Kidney (tissue), 14 donors: ENCODE results near the gene KCNAB1. TPM values are rescaled to one million over a fixed set of nuclear protein-coding genes. Genes with fewer than 3 reads are reported as not detected.

ENCODE experiments used
- DNase-seq, 5 donors: peaks; one replicate each; pipeline ENCODE4 v3.0.0-alpha.2; 2013 to 2020
- FAIRE-seq: peaks from 2 replicates; lab custom pipeline; 2012; peaks lifted over from hg19 to GRCh38; lab: Jason Lieb, UNC
- H3K27ac ChIP-seq, 2 donors: one replicate each; pipeline ENCODE4 v1.7.0; 2013; ENCODE audit warnings: low read depth in 2 of 2, low read length in 2 of 2, inconsistent platforms in 1 of 2
- H3K27me3 ChIP-seq: one replicate; pipeline ENCODE4 v1.7.1; 2013; ENCODE audit warnings: low read length, inconsistent platforms; ENCODE audit not compliant: control insufficient read depth, insufficient read depth
- H3K36me3 ChIP-seq, 3 donors: one replicate each; pipeline versions ENCODE4 v1.7.0 to v1.7.1; 2013; ENCODE audit warnings: low read length in 3 of 3, control low read depth in 1 of 3, inconsistent platforms in 1 of 3; ENCODE audit not compliant: insufficient read depth in 3 of 3, control insufficient read depth in 2 of 3
- H3K4me1 ChIP-seq, 3 donors: one replicate each; pipeline versions ENCODE4 v1.7.0 to v1.7.1; 2013; ENCODE audit warnings: low read length in 3 of 3, inconsistent platforms in 1 of 3, low read depth in 1 of 3; ENCODE audit not compliant: control insufficient read depth in 2 of 3, insufficient read depth in 2 of 3
- H3K4me3 ChIP-seq, 3 donors: one replicate each; pipeline versions ENCODE4 v1.7.0 to v1.8.1; 2013; ENCODE audit warnings: low read length in 3 of 3, control low read depth in 1 of 3, inconsistent platforms in 1 of 3
- H3K9ac ChIP-seq, 3 donors: one replicate each; pipeline versions ENCODE4 v1.7.0 to v1.7.1; 2013; ENCODE audit warnings: low read length in 3 of 3, control low read depth in 1 of 3, inconsistent platforms in 1 of 3
- H3K9me3 ChIP-seq, 3 donors: one replicate each; pipeline versions ENCODE4 v1.7.0 to v1.7.1; 2013; ENCODE audit warnings: low read length in 3 of 3, control low read depth in 1 of 3, inconsistent platforms in 1 of 3; ENCODE audit not compliant: control insufficient read depth in 2 of 3, insufficient read depth in 1 of 3
- intact Hi-C: fragments of 100-400 bp; cut with DNase I; formaldehyde crosslinking; loops from one replicate; pipeline ENCODE4 v1.11.1; 2022
- polyA plus RNA-seq: library from polyadenylated mRNA; stranded (reverse); fragments of 350-450 nt; fragmentation: Illumina TruSeq; extraction: RNeasy Lipid Tissue Mini Kit (QIAGEN cat#74804); gene quantifications from one replicate; pipeline ENCODE4 v1.2.3, GENCODE V29; 2014; ENCODE audit warnings: low read depth, low replicate concordance; ENCODE audit not compliant: insufficient read depth
- total RNA-seq: library from RNA; stranded (reverse); fragmentation: NEBNext Ultra II Directional; extraction: Animal tissue kit (Norgen Biotek cat#: 25700); gene quantifications from one replicate; pipeline ENCODE4 v1.2.1, GENCODE V29; 2021
- TF ChIP-seq, protein P1 (sequence below): IDR thresholded peaks from 3 replicates; pipeline ENCODE4 v1.5.1; 2012; ENCODE audit warnings: mild to moderate bottlenecking, moderate library complexity, borderline replicate concordance; ENCODE audit not compliant: insufficient read depth; ENCODE audit errors: extremely low read depth
- donor health status: control.
- donor health status: control.
- donor health status: control.
- donor health status: control.
- donor health status: control.
- donor health status: DM: yes; HTN: yes; CAD: no.
- donor health status: Normal renal cell carcinoma (clear cell type).

KCNAB1 gene
- total and polyA plus RNA-seq, 2 donors from 2014 or later = 1.7 to 6.6 TPM

DNA sequence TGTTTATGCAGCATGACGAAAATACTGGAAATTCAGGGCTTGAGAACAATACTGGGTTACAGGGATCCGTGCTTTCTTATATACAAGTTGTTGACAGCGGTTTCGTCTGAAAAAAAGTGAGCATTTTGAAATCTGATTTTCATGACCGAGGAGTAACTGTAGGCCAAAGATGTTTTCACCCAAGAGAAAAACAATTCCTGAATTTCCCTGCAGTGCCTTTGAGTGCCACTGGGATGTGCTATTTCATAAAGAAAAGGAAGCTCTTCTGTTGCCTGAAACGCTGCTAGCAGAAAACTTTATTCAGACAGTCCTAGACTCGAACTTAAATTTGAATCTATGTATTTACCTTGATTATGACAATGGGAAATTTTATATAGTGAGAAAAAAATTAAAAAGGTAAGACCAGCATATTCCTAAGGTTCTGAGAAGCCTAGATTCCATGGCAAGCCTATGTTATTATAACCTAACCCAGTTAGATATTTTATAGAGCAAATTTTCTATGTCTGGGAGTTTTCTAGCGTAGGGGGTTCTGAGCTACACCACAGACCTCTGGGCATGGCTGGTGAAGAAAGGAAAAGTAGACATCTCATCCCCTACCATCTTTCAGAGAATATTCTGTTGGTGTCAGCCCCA, 30.2 kb downstream of the KCNAB1 start:
- TF ChIP-seq, protein P1, sequence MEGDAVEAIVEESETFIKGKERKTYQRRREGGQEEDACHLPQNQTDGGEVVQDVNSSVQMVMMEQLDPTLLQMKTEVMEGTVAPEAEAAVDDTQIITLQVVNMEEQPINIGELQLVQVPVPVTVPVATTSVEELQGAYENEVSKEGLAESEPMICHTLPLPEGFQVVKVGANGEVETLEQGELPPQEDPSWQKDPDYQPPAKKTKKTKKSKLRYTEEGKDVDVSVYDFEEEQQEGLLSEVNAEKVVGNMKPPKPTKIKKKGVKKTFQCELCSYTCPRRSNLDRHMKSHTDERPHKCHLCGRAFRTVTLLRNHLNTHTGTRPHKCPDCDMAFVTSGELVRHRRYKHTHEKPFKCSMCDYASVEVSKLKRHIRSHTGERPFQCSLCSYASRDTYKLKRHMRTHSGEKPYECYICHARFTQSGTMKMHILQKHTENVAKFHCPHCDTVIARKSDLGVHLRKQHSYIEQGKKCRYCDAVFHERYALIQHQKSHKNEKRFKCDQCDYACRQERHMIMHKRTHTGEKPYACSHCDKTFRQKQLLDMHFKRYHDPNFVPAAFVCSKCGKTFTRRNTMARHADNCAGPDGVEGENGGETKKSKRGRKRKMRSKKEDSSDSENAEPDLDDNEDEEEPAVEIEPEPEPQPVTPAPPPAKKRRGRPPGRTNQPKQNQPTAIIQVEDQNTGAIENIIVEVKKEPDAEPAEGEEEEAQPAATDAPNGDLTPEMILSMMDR = peak; percentile 93
- no peaks in the 10 kb centered on the region for H3K36me3 ChIP-seq
- H3K27me3 ChIP-seq = no peaks in the 10 kb centered on the region
- no peak overlapping the region for H3K27ac ChIP-seq
- peak; percentile 94 for FAIRE-seq
- intact Hi-C loops = loop anchor here (10.0 kb wide), 1 partner anchor 354 kb away; no protein-coding TSS in a partner anchor
- H3K4me1 ChIP-seq = peaks cover 0 to 6% (median 0%) of the 10 kb centered on the region in 3 donors
- H3K9ac ChIP-seq = no peak overlapping the region
- H3K4me3 ChIP-seq = no peak overlapping the region
- H3K9me3 ChIP-seq = no peaks in the 10 kb centered on the region
- DNase-seq = peak in 4 of 5 donors; percentile 58 to 86 (median 74)

DNA sequence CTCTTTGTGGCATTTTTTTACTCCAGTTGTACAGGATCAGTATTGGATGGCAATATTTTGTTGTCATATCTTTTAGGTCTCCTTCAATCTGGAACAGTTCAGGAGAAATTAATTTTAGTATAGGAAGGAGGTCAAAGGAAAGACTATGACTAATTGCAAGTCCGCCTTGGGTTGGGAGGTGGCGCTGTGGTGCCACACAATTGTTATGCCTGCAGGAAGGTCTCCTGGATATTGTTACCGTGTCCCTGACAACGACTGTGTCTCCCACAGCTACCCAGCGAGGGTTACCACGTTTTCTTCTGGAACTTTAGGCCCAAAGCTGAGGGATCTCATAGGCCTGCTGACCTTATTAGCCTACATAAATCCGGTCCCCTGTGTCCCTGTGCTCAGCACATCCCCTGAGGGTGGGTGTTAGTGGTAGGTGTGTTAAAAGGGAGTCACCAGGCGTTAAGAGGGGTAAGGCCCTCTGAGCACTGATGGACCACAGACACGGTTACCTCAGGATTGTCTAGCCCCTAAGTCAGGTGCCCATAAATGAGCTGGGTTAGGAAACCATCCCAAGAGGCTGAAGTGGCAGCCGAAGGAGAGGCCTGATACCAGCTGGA, 31.5 kb downstream of the KCNAB1 start:
- Histone ChIP-seq H3K9ac (no peak overlapping the region), H3K9me3 (no peaks in the 10 kb centered on the region), H3K27ac (no peak overlapping the region), H3K4me3 (no peak overlapping the region), H3K4me1 (peaks cover 0 to 6% (median 0%) of the 10 kb centered on the region in 3 donors), H3K36me3 (no peaks in the 10 kb centered on the region), H3K27me3 (no peaks in the 10 kb centered on the region)
- TF ChIP-seq, protein P1 = peak; percentile 70
- intact Hi-C loops = loop anchor here (10.0 kb wide), 1 partner anchor 353 kb away; no protein-coding TSS in a partner anchor
- DNase-seq = peak; percentile 77 to 89 (median 86)
- FAIRE-seq = no peak

DNA sequence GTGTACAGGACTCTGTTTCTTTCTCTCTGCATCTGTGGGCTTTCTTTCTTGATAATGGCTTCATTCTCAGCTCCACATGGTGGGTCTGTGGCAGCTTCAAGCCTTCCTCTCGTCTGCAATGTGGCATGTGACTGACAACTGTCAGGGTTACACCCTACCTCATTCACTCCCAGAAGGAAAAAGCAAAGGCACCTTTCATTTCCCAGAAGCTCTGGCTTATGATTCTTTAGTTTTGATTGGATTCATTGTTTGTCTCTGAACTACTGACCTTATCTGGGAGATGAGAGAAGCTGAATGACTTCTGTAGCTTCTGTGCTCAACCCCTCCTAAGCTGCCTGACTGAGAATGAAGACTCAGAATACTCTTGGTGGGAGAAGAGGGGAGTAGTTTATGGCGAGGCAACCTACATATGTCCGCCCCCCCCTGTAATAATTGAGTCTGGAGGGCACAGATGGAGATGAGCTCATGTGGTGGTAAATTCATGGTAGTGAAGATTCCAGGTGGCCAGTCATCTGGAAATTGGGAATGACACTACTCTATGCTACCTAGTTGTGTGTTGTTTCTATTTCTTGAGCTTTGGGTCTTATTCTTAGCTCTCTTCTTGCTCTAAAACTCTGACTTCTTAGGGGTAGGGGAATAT, 38.4 kb downstream of the KCNAB1 start:
- no peak for FAIRE-seq
- H3K9me3 ChIP-seq = no peaks in the 10 kb centered on the region
- H3K4me1 ChIP-seq = no peaks in the 10 kb centered on the region
- H3K27ac ChIP-seq = no peak overlapping the region
- no peak overlapping the region for H3K9ac ChIP-seq
- no peak for DNase-seq
- no peak overlapping the region for H3K4me3 ChIP-seq
- no peaks in the 10 kb centered on the region for H3K36me3 ChIP-seq
- TF ChIP-seq, protein P1 = no peak
- no peaks in the 10 kb centered on the region for H3K27me3 ChIP-seq
- intact Hi-C loops = loop anchor here (10.0 kb wide), 1 partner anchor 346 kb away; no protein-coding TSS in a partner anchor
